WTC11 (cell line): ENCODE measurements around the gene UBTD1. TPM values are rescaled to one million over a fixed set of nuclear protein-coding genes. Genes with fewer than 3 reads are reported as not detected.

ENCODE experiments used
- ATAC-seq: fragments of 200-7000 bp; cut with Tn5 transposase; 2 replicates; pipeline ENCODE4 v1.10.0; 2021; ENCODE audit warnings: mild to moderate bottlenecking, moderate library complexity
- CTCF ChIA-PET: fragments of 300-600 bp; sonication (Branson Sonifier 250); formaldehyde crosslinking; loops from one replicate; lab custom pipeline; 2021; ENCODE audit warnings: antibody characterized with exemption; lab: Charles Lee
- POLR2A ChIA-PET: fragments of 350-600 bp; sonication (Branson Sonifier 250); formaldehyde crosslinking; loops from one replicate; lab custom pipeline; 2021; ENCODE audit warnings: antibody characterized with exemption; lab: Charles Lee
- DNase-seq: peaks from one replicate; pipeline ENCODE4 v3.0.0; 2021; ENCODE audit warnings: low spot score
- H3K27ac Mint-ChIP-seq: 2 replicates; pipeline ENCODE4 v1.8.0; 2021; ENCODE audit warnings: mixed read lengths
- H3K27me3 Mint-ChIP-seq: 2 replicates; pipeline ENCODE4 v1.8.0; 2021; ENCODE audit warnings: low read depth, mild to moderate bottlenecking, moderate library complexity, mixed read lengths
- H3K36me3 Mint-ChIP-seq: 2 replicates; pipeline ENCODE4 v1.8.0; 2021; ENCODE audit warnings: mixed read lengths
- H3K4me1 Mint-ChIP-seq: 2 replicates; pipeline ENCODE4 v1.8.0; 2022; ENCODE audit warnings: mixed read lengths
- H3K4me3 Mint-ChIP-seq: 2 replicates; pipeline ENCODE4 v1.8.0; 2021; ENCODE audit warnings: mild to moderate bottlenecking, moderate library complexity, mixed read lengths
- H3K9me3 Mint-ChIP-seq: 2 replicates; pipeline ENCODE4 v1.8.0; 2021; ENCODE audit warnings: mixed read lengths
- GRHL2 ChIP-seq: fragments of 250-450 bp; sonication (Bioruptor Pico); IDR thresholded peaks from 2 replicates; pipeline ENCODE4 v1.8.0; 2022; ENCODE audit warnings: mild to moderate bottlenecking, moderate library complexity; ENCODE audit not compliant: insufficient replicate concordance, severe bottlenecking
- GTF2I ChIP-seq: fragments of 250-450 bp; sonication (Bioruptor Pico); conservative IDR thresholded peaks from 2 replicates; pipeline ENCODE4 v1.4.0; 2021; ENCODE audit warnings: mild to moderate bottlenecking
- KAT7 ChIP-seq: sonication (generic); formaldehyde crosslinking; IDR thresholded peaks from 2 replicates; pipeline ENCODE4 v1.8.1; 2023; ENCODE audit warnings: missing genetic modification reagents, mild to moderate bottlenecking, borderline replicate concordance
- MYBL2 ChIP-seq: sonication (generic); formaldehyde crosslinking; IDR thresholded peaks from 2 replicates; pipeline ENCODE4 v1.8.1; 2023; ENCODE audit warnings: mild to moderate bottlenecking, moderate library complexity, missing genetic modification reagents
- NFYB ChIP-seq: sonication (generic); formaldehyde crosslinking; conservative IDR thresholded peaks from 2 replicates; pipeline ENCODE4 v1.8.0; 2022; ENCODE audit warnings: low read depth, missing genetic modification reagents
- RORB ChIP-seq: fragments of 250-450 bp; sonication (Bioruptor Pico); IDR thresholded peaks from 2 replicates; pipeline ENCODE4 v1.9.0; 2021; ENCODE audit warnings: mild to moderate bottlenecking
- TEAD1 ChIP-seq: sonication (generic); formaldehyde crosslinking; IDR thresholded peaks from 2 replicates; pipeline ENCODE4 v1.8.0; 2022; ENCODE audit warnings: mild to moderate bottlenecking, missing genetic modification reagents
- TEAD4 ChIP-seq: sonication (generic); formaldehyde crosslinking; IDR thresholded peaks from 2 replicates; pipeline ENCODE4 v1.8.0; 2022; ENCODE audit warnings: mild to moderate bottlenecking, missing genetic modification reagents
- TP53 ChIP-seq: sonication (generic); formaldehyde crosslinking; IDR thresholded peaks from 2 replicates; pipeline ENCODE4 v1.8.1; 2023; ENCODE audit warnings: mild to moderate bottlenecking, missing genetic modification reagents
- ZNF416 ChIP-seq: fragments of 250-450 bp; sonication (Bioruptor Pico); IDR thresholded peaks from 2 replicates; pipeline ENCODE4 v1.9.0; 2021; ENCODE audit warnings: mild to moderate bottlenecking, inconsistent platforms
- total RNA-seq: library from RNA; stranded (reverse); gene quantifications from 3 replicates; pipeline ENCODE4 v1.2.3, GENCODE V29; 2021
- TF ChIP-seq, protein P1 (sequence below): sonication (generic); formaldehyde crosslinking; IDR thresholded peaks from 2 replicates; pipeline ENCODE4 v1.8.0; 2022; ENCODE audit warnings: mild to moderate bottlenecking, missing genetic modification reagents
- TF ChIP-seq, protein P2 (sequence below): sonication (generic); formaldehyde crosslinking; conservative IDR thresholded peaks from 2 replicates; pipeline ENCODE4 v1.8.1; 2023; ENCODE audit warnings: mild to moderate bottlenecking, low read depth, missing genetic modification reagents, moderate library complexity
- TF ChIP-seq, protein P3 (sequence below): fragments of 250-450 bp; sonication (Bioruptor Pico); IDR thresholded peaks from 2 replicates; pipeline ENCODE4 v1.9.0; 2021; ENCODE audit warnings: mild to moderate bottlenecking
- TF ChIP-seq, protein P4 (sequence below): sonication (generic); formaldehyde crosslinking; IDR thresholded peaks from 2 replicates; pipeline ENCODE4 v1.8.0; 2022; ENCODE audit warnings: missing genetic modification reagents
- TF ChIP-seq, protein P5 (sequence below): sonication (generic); formaldehyde crosslinking; IDR thresholded peaks from 2 replicates; pipeline ENCODE4 v1.8.1; 2023; ENCODE audit warnings: mild to moderate bottlenecking, missing genetic modification reagents

The UBTD1 gene
- total RNA-seq, 1 experiment from 2014 or later = 35.7 TPM

DNA sequence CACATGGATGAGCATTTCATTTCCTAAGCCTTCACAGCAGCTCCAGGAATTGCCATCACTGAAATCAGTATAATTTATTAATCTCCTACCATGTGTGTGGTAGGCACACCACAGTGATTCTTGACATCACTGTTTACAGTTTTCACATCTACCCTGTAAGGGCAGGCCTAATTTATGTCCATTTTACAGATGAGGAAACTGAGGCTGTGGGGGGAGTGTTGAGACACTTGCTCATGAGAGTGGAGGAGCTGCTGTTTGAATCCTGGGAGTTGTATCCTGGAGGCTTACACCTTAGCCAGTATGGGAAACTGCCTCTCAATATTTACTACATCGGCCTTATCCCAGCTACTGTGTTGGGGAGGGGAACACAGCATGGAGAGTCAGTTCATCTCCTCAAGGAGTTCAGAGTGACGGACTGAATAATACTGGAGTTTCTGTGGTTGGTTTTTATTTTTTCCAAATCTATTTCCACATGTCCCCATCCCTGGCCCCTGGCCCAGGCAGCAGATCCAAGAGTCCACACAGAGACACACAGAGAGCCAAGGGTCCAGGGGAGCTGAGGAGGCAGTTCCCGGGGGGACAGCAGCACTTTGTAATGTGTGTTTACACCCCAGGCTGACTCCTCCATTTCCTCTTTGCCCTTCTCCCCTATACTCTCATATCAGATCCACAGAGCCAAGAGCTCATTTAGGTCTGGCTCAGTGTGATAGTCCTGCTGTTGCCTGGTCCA, 13.2 kb downstream of the UBTD1 start (continued):
- no peak for TF ChIP-seq GRHL2 (CRISPR knock-in tag)

DNA sequence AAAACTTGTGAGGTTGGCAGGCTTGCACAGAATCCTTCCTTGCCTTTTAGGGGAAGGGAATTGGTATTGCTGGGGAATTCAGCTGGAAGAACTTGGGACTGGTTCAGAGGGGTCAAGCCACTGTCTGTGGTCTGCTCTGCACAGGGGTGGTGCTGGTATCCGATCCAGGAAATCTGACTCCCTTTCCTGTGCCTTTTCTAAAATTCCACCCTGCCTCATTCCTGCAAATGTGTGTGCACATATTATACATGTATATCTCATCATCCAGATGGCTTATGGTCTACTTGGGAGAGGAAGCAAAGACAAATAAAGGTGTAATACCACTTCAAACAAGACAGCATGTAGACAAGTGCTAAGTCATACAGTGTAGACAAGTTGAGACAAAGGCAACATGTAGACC, 14.3 kb downstream of the UBTD1 start:
- H3K4me1 Mint-ChIP-seq = peaks cover 34% of the 10 kb centered on the region
- peak overlapping the region; percentile 79 for H3K27ac Mint-ChIP-seq
- TF ChIP-seq, protein P1, sequence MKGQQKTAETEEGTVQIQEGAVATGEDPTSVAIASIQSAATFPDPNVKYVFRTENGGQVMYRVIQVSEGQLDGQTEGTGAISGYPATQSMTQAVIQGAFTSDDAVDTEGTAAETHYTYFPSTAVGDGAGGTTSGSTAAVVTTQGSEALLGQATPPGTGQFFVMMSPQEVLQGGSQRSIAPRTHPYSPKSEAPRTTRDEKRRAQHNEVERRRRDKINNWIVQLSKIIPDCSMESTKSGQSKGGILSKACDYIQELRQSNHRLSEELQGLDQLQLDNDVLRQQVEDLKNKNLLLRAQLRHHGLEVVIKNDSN (CRISPR knock-in tag) = no peak
- TF ChIP-seq TP53 (CRISPR knock-in tag) (no peak), TEAD4 (no peak), GTF2I (CRISPR knock-in tag) (no peak), MYBL2 (no peak), TEAD1 (CRISPR knock-in tag) (no peak)
- TF ChIP-seq, protein P2, sequence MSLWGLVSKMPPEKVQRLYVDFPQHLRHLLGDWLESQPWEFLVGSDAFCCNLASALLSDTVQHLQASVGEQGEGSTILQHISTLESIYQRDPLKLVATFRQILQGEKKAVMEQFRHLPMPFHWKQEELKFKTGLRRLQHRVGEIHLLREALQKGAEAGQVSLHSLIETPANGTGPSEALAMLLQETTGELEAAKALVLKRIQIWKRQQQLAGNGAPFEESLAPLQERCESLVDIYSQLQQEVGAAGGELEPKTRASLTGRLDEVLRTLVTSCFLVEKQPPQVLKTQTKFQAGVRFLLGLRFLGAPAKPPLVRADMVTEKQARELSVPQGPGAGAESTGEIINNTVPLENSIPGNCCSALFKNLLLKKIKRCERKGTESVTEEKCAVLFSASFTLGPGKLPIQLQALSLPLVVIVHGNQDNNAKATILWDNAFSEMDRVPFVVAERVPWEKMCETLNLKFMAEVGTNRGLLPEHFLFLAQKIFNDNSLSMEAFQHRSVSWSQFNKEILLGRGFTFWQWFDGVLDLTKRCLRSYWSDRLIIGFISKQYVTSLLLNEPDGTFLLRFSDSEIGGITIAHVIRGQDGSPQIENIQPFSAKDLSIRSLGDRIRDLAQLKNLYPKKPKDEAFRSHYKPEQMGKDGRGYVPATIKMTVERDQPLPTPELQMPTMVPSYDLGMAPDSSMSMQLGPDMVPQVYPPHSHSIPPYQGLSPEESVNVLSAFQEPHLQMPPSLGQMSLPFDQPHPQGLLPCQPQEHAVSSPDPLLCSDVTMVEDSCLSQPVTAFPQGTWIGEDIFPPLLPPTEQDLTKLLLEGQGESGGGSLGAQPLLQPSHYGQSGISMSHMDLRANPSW = no peak
- TF ChIP-seq, protein P3, sequence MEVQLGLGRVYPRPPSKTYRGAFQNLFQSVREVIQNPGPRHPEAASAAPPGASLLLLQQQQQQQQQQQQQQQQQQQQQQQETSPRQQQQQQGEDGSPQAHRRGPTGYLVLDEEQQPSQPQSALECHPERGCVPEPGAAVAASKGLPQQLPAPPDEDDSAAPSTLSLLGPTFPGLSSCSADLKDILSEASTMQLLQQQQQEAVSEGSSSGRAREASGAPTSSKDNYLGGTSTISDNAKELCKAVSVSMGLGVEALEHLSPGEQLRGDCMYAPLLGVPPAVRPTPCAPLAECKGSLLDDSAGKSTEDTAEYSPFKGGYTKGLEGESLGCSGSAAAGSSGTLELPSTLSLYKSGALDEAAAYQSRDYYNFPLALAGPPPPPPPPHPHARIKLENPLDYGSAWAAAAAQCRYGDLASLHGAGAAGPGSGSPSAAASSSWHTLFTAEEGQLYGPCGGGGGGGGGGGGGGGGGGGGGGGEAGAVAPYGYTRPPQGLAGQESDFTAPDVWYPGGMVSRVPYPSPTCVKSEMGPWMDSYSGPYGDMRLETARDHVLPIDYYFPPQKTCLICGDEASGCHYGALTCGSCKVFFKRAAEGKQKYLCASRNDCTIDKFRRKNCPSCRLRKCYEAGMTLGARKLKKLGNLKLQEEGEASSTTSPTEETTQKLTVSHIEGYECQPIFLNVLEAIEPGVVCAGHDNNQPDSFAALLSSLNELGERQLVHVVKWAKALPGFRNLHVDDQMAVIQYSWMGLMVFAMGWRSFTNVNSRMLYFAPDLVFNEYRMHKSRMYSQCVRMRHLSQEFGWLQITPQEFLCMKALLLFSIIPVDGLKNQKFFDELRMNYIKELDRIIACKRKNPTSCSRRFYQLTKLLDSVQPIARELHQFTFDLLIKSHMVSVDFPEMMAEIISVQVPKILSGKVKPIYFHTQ (CRISPR knock-in tag) = no peak
- TF ChIP-seq, all 79 proteins: peak for 0
- H3K27me3 Mint-ChIP-seq = no peaks in the 10 kb centered on the region
- H3K36me3 Mint-ChIP-seq = no peaks in the 10 kb centered on the region
- POLR2A ChIA-PET = interaction anchor here (1.6 kb wide), 1 partner anchor 14 kb away, joined by 4 read pairs; the partner anchor contains the start of gene UBTD1
- CTCF ChIA-PET = interaction anchor here (0.8 to 1.6 kb wide), 4 partner anchors 22 to 59 kb away, joined by 3 to 8 read pairs (median 4); partner anchors contain the start of gene ANKRD2
- DNase-seq = no peak
- no peak overlapping the region for H3K4me3 Mint-ChIP-seq
- no peaks in the 10 kb centered on the region for H3K9me3 Mint-ChIP-seq
- no peak for ATAC-seq

DNA sequence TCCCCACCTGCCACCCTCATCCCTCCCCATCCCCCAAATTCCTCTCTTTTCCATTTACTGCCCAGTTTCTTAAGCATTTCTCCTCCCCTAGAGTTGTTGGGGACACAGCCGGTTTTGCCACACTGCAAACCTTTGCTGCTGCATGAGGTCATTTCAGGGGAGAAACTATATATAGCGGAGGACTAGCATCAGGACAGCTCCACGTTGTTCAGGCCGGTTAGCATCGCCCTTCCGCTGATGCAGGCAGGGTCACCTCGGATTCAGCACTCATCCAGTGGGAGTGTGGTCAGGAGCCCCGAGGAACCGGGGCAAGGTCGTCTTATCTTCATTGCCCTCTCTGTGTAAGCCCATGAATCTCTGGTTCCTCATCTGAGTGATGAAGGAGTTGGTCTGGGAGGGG, 15.6 kb downstream of the UBTD1 start:
- no peak for DNase-seq
- ChIA-PET POLR2A (no interaction called here), CTCF (interaction anchor here (1.8 kb wide), 1 partner anchor 15 kb away, joined by 10 read pairs; the partner anchor contains the start of gene UBTD1)
- Mint-ChIP-seq H3K9me3 (no peaks in the 10 kb centered on the region), H3K4me1 (peaks cover 34% of the 10 kb centered on the region), H3K36me3 (no peaks in the 10 kb centered on the region), H3K27ac (no peak overlapping the region), H3K4me3 (no peak overlapping the region), H3K27me3 (no peaks in the 10 kb centered on the region)
- no peak for ATAC-seq
- TF ChIP-seq NFYB (CRISPR knock-in tag) (no peak), KAT7 (CRISPR knock-in tag) (no peak), ZNF416 (CRISPR knock-in tag) (no peak), RORB (CRISPR knock-in tag) (no peak), TEAD4 (no peak), GRHL2 (CRISPR knock-in tag) (no peak)
- TF ChIP-seq, protein P4, sequence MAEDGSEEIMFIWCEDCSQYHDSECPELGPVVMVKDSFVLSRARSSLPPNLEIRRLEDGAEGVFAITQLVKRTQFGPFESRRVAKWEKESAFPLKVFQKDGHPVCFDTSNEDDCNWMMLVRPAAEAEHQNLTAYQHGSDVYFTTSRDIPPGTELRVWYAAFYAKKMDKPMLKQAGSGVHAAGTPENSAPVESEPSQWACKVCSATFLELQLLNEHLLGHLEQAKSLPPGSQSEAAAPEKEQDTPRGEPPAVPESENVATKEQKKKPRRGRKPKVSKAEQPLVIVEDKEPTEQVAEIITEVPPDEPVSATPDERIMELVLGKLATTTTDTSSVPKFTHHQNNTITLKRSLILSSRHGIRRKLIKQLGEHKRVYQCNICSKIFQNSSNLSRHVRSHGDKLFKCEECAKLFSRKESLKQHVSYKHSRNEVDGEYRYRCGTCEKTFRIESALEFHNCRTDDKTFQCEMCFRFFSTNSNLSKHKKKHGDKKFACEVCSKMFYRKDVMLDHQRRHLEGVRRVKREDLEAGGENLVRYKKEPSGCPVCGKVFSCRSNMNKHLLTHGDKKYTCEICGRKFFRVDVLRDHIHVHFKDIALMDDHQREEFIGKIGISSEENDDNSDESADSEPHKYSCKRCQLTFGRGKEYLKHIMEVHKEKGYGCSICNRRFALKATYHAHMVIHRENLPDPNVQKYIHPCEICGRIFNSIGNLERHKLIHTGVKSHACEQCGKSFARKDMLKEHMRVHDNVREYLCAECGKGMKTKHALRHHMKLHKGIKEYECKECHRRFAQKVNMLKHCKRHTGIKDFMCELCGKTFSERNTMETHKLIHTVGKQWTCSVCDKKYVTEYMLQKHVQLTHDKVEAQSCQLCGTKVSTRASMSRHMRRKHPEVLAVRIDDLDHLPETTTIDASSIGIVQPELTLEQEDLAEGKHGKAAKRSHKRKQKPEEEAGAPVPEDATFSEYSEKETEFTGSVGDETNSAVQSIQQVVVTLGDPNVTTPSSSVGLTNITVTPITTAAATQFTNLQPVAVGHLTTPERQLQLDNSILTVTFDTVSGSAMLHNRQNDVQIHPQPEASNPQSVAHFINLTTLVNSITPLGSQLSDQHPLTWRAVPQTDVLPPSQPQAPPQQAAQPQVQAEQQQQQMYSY (CRISPR knock-in tag) = no peak
- TF ChIP-seq, protein P2 = no peak
- TF ChIP-seq, protein P5, sequence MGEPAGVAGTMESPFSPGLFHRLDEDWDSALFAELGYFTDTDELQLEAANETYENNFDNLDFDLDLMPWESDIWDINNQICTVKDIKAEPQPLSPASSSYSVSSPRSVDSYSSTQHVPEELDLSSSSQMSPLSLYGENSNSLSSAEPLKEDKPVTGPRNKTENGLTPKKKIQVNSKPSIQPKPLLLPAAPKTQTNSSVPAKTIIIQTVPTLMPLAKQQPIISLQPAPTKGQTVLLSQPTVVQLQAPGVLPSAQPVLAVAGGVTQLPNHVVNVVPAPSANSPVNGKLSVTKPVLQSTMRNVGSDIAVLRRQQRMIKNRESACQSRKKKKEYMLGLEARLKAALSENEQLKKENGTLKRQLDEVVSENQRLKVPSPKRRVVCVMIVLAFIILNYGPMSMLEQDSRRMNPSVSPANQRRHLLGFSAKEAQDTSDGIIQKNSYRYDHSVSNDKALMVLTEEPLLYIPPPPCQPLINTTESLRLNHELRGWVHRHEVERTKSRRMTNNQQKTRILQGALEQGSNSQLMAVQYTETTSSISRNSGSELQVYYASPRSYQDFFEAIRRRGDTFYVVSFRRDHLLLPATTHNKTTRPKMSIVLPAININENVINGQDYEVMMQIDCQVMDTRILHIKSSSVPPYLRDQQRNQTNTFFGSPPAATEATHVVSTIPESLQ (CRISPR knock-in tag) = no peak
